K562 (cell line): ENCODE data around the gene TMC8. TPM values are rescaled to one million over a fixed set of nuclear protein-coding genes. Genes with fewer than 3 reads are reported as not detected.

Experiments used
- COPS2 ChIP-seq: fragments of 450-650 bp; conservative IDR thresholded peaks from 2 replicates; pipeline ENCODE4 v1.6.1; 2016; ENCODE audit warnings: mild to moderate bottlenecking, moderate library complexity
- ESRRA ChIP-seq: fragments of 450-650 bp; IDR thresholded peaks from 2 replicates; pipeline ENCODE4 v1.6.1; 2014; ENCODE audit warnings: low read depth, mild to moderate bottlenecking, moderate library complexity, borderline replicate concordance
- ETS2 ChIP-seq: IDR thresholded peaks from 2 replicates; pipeline ENCODE4 v1.6.1; 2016; ENCODE audit warnings: borderline replicate concordance, missing genetic modification characterization, mild to moderate bottlenecking, moderate library complexity, missing compliant biosample characterization; ENCODE audit not compliant: poor library complexity, severe bottlenecking
- EZH2 ChIP-seq: IDR thresholded peaks from 2 replicates; pipeline ENCODE4 v1.6.1; 2012; ENCODE audit warnings: low read depth, mild to moderate bottlenecking, inconsistent platforms, low read length, borderline replicate concordance
- HDAC1 ChIP-seq, 2 experiments: fragments of 450-650 bp; IDR thresholded peaks; 2 replicates each; pipeline ENCODE4 v1.6.1; 2016 to 2017; ENCODE audit warnings: inconsistent platforms in 1 of 2, mild to moderate bottlenecking in 1 of 2, moderate library complexity in 1 of 2
- HMG20B ChIP-seq: fragments of 250-450 bp; sonication (Bioruptor Pico); IDR thresholded peaks from 2 replicates; pipeline ENCODE4 v1.5.0; 2021; ENCODE audit warnings: mild to moderate bottlenecking
- LEF1 ChIP-seq: fragments of 450-650 bp; IDR thresholded peaks from 2 replicates; pipeline ENCODE4 v1.6.1; 2016; ENCODE audit warnings: mild to moderate bottlenecking
- MEF2A ChIP-seq: IDR thresholded peaks from 2 replicates; pipeline ENCODE4 v1.6.1; 2011; ENCODE audit warnings: low read depth, mild to moderate bottlenecking, low read length, moderate library complexity; ENCODE audit not compliant: control insufficient read depth
- NEUROD1 ChIP-seq: fragments of 150-350 bp; IDR thresholded peaks from 2 replicates; pipeline ENCODE4 v1.6.1; 2014; ENCODE audit warnings: borderline replicate concordance, low read length, low read depth; ENCODE audit not compliant: partially characterized antibody
- PHTF2 ChIP-seq: fragments of 250-450 bp; sonication (Bioruptor Pico); IDR thresholded peaks from 2 replicates; pipeline ENCODE4 v1.5.0; 2021; ENCODE audit warnings: mild to moderate bottlenecking
- TARDBP ChIP-seq: fragments of 450-650 bp; IDR thresholded peaks from 2 replicates; pipeline ENCODE4 v1.6.1; 2016
- TCF3 ChIP-seq: sonication (generic); formaldehyde crosslinking; IDR thresholded peaks from 2 replicates; pipeline ENCODE4 v1.4.0; 2020; ENCODE audit warnings: mild to moderate bottlenecking, missing genetic modification reagents
- TCF7 ChIP-seq: sonication (generic); IDR thresholded peaks from 2 replicates; pipeline ENCODE4 v1.6.1; 2016; ENCODE audit warnings: antibody characterized with exemption, borderline replicate concordance
- ZC3H11A ChIP-seq: IDR thresholded peaks from 2 replicates; pipeline ENCODE4 v1.6.1; 2012; ENCODE audit warnings: low read depth, low read length, improper control_type of control experiment
- ZC3H8 ChIP-seq: fragments of 450-650 bp; IDR thresholded peaks from 2 replicates; pipeline ENCODE4 v1.6.1; 2017
- ZNF436 ChIP-seq: fragments of 250-450, 450-650 bp; sonication (Bioruptor Pico); formaldehyde crosslinking; IDR thresholded peaks from 2 replicates; pipeline ENCODE4 v1.7.0; 2020; ENCODE audit warnings: mild to moderate bottlenecking
- ZNF583 ChIP-seq: fragments of 250-450 bp; sonication (Bioruptor Pico); IDR thresholded peaks from 2 replicates; pipeline ENCODE4 v1.4.0; 2020
- polyA plus RNA-seq, 8 experiments: library from polyadenylated mRNA; depleted of rRNA in 4 of 8; stranded (reverse) in 5 of 8; unstranded in 3 of 8; fragments of >200 nt; fragmentation: Nextera tagmentation in 2 of 8; fragmentation: Illumina TruSeq in 1 of 8; extraction: Ambion mirVana in 2 of 8; extraction: Trizol in 1 of 8; gene quantifications; 2 replicates each; pipeline versions ENCODE4 v1.2.1 to v1.2.3, GENCODE V29; 2011 to 2014; ENCODE audit warnings: inconsistent platforms in 1 of 8, missing spikeins in 1 of 8
- total RNA-seq, 7 experiments: library from RNA; depleted of rRNA in 6 of 7; stranded (reverse); fragments of >200 nt in 6 of 7; fragmentation: Illumina TruSeq in 2 of 7; extraction: Trizol in 2 of 7; gene quantifications; 2 replicates each; pipeline versions ENCODE4 v1.2.1 to v1.2.3, GENCODE V29; 2011 to 2021; ENCODE audit warnings: low replicate concordance in 1 of 7
- TF ChIP-seq, protein P1 (sequence below): fragments of 450-650 bp; IDR thresholded peaks from 2 replicates; pipeline ENCODE4 v1.6.1; 2018; ENCODE audit not compliant: partially characterized antibody
- TF ChIP-seq, protein P2 (sequence below): IDR thresholded peaks from 2 replicates; pipeline ENCODE4 v1.6.1; 2014; ENCODE audit warnings: antibody characterized with exemption
- TF ChIP-seq, protein P3 (sequence below): fragments of 250-450 bp; sonication (Bioruptor Pico); IDR thresholded peaks from 2 replicates; pipeline ENCODE4 v1.4.0; 2020; ENCODE audit warnings: mild to moderate bottlenecking, moderate library complexity, borderline replicate concordance

TMC8 gene
- total and polyA plus RNA-seq, 9 of the 15 experiments (the other 6 are each of a cell fraction or from before 2014, with no cell fraction given) = 0.13 to 10.9 (median 2.8) TPM

DNA sequence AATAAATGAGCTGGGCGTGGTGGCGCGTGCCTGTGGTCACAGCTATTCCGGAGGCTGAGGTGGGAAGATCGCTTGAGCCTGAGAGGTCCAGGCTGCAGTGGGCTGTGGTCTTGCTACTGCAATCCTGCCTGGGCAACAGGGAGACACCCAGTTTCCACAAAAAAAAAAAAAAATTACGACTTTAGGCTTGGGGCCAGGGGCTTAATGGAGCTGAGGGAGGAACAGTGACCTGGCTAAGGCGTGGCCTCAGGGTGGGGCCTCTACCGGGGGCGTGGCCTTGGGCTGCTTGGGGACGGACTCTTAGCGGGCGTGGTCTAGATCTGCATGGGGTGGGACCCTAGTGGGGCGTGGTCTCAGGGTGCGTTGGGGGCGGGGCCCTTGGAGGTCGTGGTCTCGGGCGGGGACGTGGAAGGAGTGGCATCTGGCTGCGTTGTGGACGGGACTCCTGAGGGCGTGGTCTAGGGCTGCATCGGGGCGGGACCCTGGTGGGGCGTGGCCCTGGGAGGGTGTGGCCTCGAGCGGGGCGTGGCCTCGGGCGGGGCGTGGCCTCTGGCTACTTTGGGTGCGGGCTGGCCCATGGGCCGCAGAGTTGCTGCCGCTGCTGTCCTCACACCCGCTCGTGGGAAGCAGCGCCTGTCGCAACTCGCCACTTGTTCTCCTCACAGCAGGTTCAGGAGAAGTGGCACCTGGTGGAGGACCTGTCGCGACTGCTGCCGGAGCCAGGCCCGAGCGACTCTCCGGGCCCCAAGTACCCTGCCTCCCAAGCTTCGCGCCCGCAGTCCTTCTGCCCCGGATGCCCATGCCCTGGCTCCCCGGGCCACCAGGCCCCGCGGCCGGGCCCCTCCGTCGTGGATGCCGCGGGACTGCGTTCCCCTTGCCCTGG is 9.8 kb downstream of the TMC8 start (continued):
- TF ChIP-seq, protein P1, sequence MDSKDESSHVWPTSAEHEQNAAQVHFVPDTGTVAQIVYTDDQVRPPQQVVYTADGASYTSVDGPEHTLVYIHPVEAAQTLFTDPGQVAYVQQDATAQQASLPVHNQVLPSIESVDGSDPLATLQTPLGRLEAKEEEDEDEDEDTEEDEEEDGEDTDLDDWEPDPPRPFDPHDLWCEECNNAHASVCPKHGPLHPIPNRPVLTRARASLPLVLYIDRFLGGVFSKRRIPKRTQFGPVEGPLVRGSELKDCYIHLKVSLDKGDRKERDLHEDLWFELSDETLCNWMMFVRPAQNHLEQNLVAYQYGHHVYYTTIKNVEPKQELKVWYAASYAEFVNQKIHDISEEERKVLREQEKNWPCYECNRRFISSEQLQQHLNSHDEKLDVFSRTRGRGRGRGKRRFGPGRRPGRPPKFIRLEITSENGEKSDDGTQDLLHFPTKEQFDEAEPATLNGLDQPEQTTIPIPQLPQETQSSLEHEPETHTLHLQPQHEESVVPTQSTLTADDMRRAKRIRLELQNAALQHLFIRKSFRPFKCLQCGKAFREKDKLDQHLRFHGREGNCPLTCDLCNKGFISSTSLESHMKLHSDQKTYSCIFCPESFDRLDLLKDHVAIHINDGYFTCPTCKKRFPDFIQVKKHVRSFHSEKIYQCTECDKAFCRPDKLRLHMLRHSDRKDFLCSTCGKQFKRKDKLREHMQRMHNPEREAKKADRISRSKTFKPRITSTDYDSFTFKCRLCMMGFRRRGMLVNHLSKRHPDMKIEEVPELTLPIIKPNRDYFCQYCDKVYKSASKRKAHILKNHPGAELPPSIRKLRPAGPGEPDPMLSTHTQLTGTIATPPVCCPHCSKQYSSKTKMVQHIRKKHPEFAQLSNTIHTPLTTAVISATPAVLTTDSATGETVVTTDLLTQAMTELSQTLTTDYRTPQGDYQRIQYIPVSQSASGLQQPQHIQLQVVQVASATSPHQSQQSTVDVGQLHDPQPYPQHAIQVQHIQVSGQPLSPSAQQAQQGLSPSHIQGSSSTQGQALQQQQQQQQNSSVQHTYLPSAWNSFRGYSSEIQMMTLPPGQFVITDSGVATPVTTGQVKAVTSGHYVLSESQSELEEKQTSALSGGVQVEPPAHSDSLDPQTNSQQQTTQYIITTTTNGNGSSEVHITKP = peak; percentile 31
- TF ChIP-seq ZC3H11A = no peak
- TF ChIP-seq ZNF436 = no peak
- no peak for TF ChIP-seq LEF1
- no peak for TF ChIP-seq ETS2 (tag)
- peak; percentile 24; the same call in 1 of the 2 replicates for TF ChIP-seq ESRRA
- TF ChIP-seq, protein P2, sequence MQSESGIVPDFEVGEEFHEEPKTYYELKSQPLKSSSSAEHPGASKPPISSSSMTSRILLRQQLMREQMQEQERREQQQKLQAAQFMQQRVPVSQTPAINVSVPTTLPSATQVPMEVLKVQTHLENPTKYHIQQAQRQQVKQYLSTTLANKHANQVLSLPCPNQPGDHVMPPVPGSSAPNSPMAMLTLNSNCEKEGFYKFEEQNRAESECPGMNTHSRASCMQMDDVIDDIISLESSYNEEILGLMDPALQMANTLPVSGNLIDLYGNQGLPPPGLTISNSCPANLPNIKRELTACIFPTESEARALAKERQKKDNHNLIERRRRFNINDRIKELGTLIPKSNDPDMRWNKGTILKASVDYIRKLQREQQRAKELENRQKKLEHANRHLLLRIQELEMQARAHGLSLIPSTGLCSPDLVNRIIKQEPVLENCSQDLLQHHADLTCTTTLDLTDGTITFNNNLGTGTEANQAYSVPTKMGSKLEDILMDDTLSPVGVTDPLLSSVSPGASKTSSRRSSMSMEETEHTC = no peak
- TF ChIP-seq, protein P3, sequence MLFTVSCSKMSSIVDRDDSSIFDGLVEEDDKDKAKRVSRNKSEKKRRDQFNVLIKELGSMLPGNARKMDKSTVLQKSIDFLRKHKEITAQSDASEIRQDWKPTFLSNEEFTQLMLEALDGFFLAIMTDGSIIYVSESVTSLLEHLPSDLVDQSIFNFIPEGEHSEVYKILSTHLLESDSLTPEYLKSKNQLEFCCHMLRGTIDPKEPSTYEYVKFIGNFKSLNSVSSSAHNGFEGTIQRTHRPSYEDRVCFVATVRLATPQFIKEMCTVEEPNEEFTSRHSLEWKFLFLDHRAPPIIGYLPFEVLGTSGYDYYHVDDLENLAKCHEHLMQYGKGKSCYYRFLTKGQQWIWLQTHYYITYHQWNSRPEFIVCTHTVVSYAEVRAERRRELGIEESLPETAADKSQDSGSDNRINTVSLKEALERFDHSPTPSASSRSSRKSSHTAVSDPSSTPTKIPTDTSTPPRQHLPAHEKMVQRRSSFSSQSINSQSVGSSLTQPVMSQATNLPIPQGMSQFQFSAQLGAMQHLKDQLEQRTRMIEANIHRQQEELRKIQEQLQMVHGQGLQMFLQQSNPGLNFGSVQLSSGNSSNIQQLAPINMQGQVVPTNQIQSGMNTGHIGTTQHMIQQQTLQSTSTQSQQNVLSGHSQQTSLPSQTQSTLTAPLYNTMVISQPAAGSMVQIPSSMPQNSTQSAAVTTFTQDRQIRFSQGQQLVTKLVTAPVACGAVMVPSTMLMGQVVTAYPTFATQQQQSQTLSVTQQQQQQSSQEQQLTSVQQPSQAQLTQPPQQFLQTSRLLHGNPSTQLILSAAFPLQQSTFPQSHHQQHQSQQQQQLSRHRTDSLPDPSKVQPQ (CRISPR knock-in tag) = no peak
- no peak for TF ChIP-seq ZC3H8
- no peak for TF ChIP-seq ZNF583
- peak; percentile 75 for TF ChIP-seq NEUROD1
- no peak for TF ChIP-seq TARDBP
- TF ChIP-seq PHTF2 (CRISPR knock-in tag) = no peak
- no peak for TF ChIP-seq HMG20B (CRISPR knock-in tag)
- no peak for TF ChIP-seq EZH2
- no peak; the same call in 1 of the 2 replicates for TF ChIP-seq TCF3
- TF ChIP-seq TCF7 = no peak
- no peak; a peak in 1 of 4 replicates for TF ChIP-seq HDAC1 (IDR thresholded peaks at IDR 0.05)
- TF ChIP-seq COPS2 = no peak
- TF ChIP-seq MEF2A = no peak
